Gastrocnemius medialis (tissue), 4 donors: ENCODE data around the gene SPATA31D1.

Experiments
- CTCF ChIP-seq, 5 experiments: fragments of 450-650 bp in 3 of 5; fragments of 200-600 bp in 2 of 5; sonication (generic) in 2 of 5; IDR thresholded peaks in 4 of 5; conservative IDR thresholded peaks in 1 of 5; 1 replicate in 4 of 5; 2 replicates in 1 of 5; pipeline ENCODE4 v1.5.1; 2016 to 2019; ENCODE audit warnings: antibody characterized with exemption in 5 of 5, mild to moderate bottlenecking in 3 of 5, moderate library complexity in 3 of 5
- POLR2A ChIP-seq, 2 donors: fragments of 450-650 bp; IDR thresholded peaks; one replicate each; pipeline ENCODE4 v1.6.1; 2017; ENCODE audit warnings: antibody characterized with exemption in 2 of 2, mild to moderate bottlenecking in 2 of 2, moderate library complexity in 2 of 2

GRCh38 chr9:81971727-81972126 lies 16.8 kb upstream of the SPATA31D1 start:
- TF ChIP-seq CTCF (IDR thresholded peaks at IDR 0.05 in 4 of 5, conservative IDR thresholded peaks at IDR 0.05 in 1 of 5) (no peak), POLR2A (IDR thresholded peaks at IDR 0.05) (no peak)
